ENCODE measurements around the gene CACNA2D3.

Gene CACNA2D3

GRCh38 chr3:54127499-54128056 lies 5.2 kb downstream of the CACNA2D3 start:
- no peak for DNase-seq

- DNase-seq, result no peak
Observed at GRCh38 chr3:54131026-54131605, 8.8 kb downstream of the CACNA2D3 start.

GRCh38 chr3:54131890-54132289 lies 9.5 kb downstream of the CACNA2D3 start:
- no peak for DNase-seq

- no peak for DNase-seq
Observed at GRCh38 chr3:54132685-54133084, 10.3 kb downstream of the CACNA2D3 start.

GRCh38 chr3:54133196-54133595 lies 10.8 kb downstream of the CACNA2D3 start:
- DNase-seq, result no peak

GRCh38 chr3:54134155-54134554 lies 11.8 kb downstream of the CACNA2D3 start:
- DNase-seq, result no peak

- no peak for DNase-seq
Observed at GRCh38 chr3:54134713-54135112, 12.4 kb downstream of the CACNA2D3 start.

- no peak for DNase-seq
Observed at GRCh38 chr3:54137311-54137710, 15.0 kb downstream of the CACNA2D3 start.

GRCh38 chr3:54138937-54139547 lies 16.7 kb downstream of the CACNA2D3 start:
- no peak for DNase-seq

GRCh38 chr3:54139630-54140029 lies 17.3 kb downstream of the CACNA2D3 start:
- DNase-seq, result no peak

- DNase-seq, result no peak
Observed at GRCh38 chr3:54144284-54144683, 21.9 kb downstream of the CACNA2D3 start.

- DNase-seq, result peak; percentile 49
Observed at GRCh38 chr3:54146506-54147239, 24.3 kb downstream of the CACNA2D3 start.

- DNase-seq, result no peak
Observed at GRCh38 chr3:54150864-54151467, 28.6 kb downstream of the CACNA2D3 start.

- DNase-seq, result no peak
Observed at GRCh38 chr3:54153477-54153876, 31.1 kb downstream of the CACNA2D3 start.

GRCh38 chr3:54157860-54158259 lies 35.5 kb downstream of the CACNA2D3 start:
- DNase-seq, result no peak

- no peak for DNase-seq
Observed at GRCh38 chr3:54159917-54160316, 37.6 kb downstream of the CACNA2D3 start.

- DNase-seq, result no peak
Observed at GRCh38 chr3:54163441-54163840, 41.1 kb downstream of the CACNA2D3 start.

GRCh38 chr3:54164192-54164975 lies 42.0 kb downstream of the CACNA2D3 start:
- no peak for DNase-seq

- no peak for DNase-seq
Observed at GRCh38 chr3:54165865-54166264, 43.5 kb downstream of the CACNA2D3 start.

- DNase-seq, result no peak
Observed at GRCh38 chr3:54167999-54168398, 45.6 kb downstream of the CACNA2D3 start.

GRCh38 chr3:54168451-54168850 lies 46.1 kb downstream of the CACNA2D3 start:
- no peak for DNase-seq

- DNase-seq, result no peak
Observed at GRCh38 chr3:54169524-54169923, 47.2 kb downstream of the CACNA2D3 start.

- DNase-seq, result no peak
Observed at GRCh38 chr3:54171509-54171908, 49.2 kb downstream of the CACNA2D3 start.

Measured in NCI-H2081 treated with DMSO at 0.1 percent for 48 hours (cell line).